HG03280 (cell line): Measurements from ENCODE around the gene IL12RB1.

Source experiments
- ATAC-seq: cut with Tn5 transposase; IDR thresholded peaks from one replicate; pipeline ENCODE4 v1.9.1; 2021; ENCODE audit warnings: mild to moderate bottlenecking, moderate library complexity; ENCODE audit not compliant: unreplicated experiment

Gene IL12RB1

DNA sequence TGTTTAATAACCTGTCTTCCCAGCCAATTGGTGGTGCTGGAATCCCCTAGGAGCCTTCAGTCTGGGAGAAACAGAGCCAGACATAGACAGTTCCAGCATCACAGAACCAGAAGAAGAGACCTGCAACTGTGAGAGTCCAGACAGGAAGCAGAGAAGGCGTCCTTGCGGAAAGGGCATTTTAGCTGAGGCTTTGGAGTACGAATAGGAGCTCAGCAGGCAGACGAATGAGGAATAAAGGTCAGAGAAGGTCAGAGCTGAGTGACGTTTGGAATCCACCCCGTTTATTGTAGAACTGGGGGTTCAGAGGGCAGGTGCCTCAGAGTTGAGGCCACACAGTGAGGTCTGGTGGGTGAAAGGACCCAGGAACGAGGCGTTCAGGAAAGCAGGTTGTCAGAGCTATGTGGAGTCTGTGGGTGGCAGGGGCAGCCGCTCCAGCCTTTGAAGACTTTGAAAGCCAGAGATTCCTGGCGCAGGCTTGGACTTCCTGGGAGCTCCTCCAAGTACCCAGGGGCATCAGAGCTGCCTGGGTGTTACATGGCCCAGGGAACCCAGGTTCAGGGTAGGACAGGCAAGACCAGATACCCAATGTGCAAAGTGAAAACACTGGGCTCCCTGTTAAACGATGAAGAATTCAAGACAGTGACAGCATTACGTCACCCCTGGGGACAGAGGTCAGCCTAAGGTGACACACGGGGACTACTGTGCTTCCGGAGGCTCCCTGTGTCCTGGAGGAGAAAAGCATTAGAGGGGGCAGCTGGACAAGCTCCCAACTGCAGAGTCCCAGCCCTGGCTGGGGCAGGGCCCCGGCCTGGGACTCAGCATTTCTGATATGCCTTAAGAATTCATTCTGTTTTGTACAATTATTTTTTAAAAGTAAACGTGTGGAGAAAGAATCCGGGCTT lies 73.3 kb downstream of the IL12RB1 start:
- no peak for ATAC-seq

DNA sequence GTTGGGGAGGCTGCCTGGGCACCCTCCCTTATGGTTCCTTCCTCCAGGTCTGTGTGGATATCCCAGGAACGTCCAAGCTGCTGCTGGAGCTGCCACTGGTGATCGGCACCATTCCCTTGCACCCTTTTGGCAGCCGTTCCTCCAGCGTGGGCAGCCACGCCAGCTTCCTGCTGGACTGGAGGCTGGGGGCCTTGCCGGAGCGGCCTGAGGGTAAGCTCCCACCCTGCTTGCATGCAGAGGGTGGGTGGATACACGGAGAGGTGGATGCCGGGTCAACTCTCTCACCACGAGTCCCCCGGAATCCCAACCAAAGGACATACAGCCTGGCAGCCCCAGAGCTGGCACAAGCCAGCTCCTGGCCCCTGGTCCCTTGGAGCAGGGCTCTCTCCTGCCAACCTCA lies 76.6 kb downstream of the IL12RB1 start:
- no peak for ATAC-seq

DNA sequence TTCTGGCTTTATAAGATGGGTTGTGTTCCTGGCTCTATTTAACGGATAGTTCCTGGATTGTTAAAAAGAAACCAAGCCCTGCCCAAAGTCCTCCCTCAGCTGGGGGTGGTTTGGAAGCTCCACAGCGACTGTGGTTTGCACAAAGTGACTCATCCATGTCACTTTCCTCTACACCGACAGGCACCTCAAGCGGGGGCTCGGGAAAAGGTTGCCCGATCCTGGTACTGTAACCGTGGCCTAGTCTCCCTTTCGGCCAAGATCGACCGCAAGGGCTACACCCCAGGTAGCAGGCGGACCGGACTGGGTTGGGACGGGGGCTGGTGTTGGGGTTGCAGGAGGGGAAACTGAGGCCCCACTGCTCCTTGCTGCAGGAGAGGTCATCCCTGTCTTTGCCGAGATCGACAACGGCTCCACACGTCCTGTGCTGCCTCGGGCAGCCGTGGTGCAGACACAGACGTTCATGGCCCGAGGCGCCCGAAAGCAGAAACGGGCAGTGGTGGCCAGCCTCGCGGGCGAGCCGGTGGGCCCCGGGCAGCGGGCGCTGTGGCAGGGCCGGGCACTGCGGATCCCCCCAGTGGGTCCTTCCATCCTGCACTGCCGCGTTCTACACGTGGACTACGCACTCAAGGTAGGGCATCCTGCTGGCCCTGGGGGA lies 77.2 kb downstream of the IL12RB1 start:
- no peak for ATAC-seq
